DND-41 (cell line): Measurements from ENCODE around the gene CARMIL1.

Experiments
- ATAC-seq: fragments of 200-7000 bp; cut with Tn5 transposase; 3 replicates; pipeline ENCODE4 v1.9.1; 2021; ENCODE audit warnings: low read depth; ENCODE audit not compliant: insufficient read depth
- DNase-seq: peaks from one replicate; pipeline ENCODE4 v3.0.0-alpha.2; 2020
- H2AFZ ChIP-seq: 2 replicates; pipeline ENCODE4 v1.6.0; 2012; ENCODE audit warnings: low read depth, low read length
- H3K27ac ChIP-seq: 2 replicates; pipeline ENCODE4 v1.5.1; 2012; ENCODE audit warnings: low read length, inconsistent platforms
- H3K27me3 ChIP-seq: fragments of 200-600 bp; sonication (generic); 2 replicates; pipeline ENCODE4 v1.6.0; 2012; ENCODE audit warnings: low read length, mild to moderate bottlenecking, inconsistent platforms; ENCODE audit not compliant: insufficient read depth, poor library complexity
- H3K36me3 ChIP-seq: 2 replicates; pipeline ENCODE4 v1.5.1; 2012; ENCODE audit warnings: low read length, inconsistent platforms; ENCODE audit not compliant: insufficient read depth
- H3K4me1 ChIP-seq: 2 replicates; pipeline ENCODE4 v1.5.1; 2012; ENCODE audit warnings: mild to moderate bottlenecking, low read length; ENCODE audit not compliant: insufficient read depth
- H3K4me2 ChIP-seq: 2 replicates; pipeline ENCODE4 v1.6.0; 2012; ENCODE audit warnings: mild to moderate bottlenecking, moderate library complexity, low read length, inconsistent platforms; ENCODE audit not compliant: insufficient read depth
- H3K4me3 ChIP-seq, 2 experiments: fragments of 200-600 bp in 1 of 2; shearing (Covaris generic) in 1 of 2; 2 replicates each; pipeline ENCODE4 v1.5.1; 2012 to 2016; ENCODE audit warnings: inconsistent platforms in 2 of 2, low read length in 2 of 2, mild to moderate bottlenecking in 2 of 2, low read depth in 1 of 2, moderate library complexity in 1 of 2
- H3K79me2 ChIP-seq: 2 replicates; pipeline ENCODE4 v1.6.0; 2012; ENCODE audit warnings: low read length, inconsistent platforms; ENCODE audit not compliant: insufficient read depth
- H3K9ac ChIP-seq: 2 replicates; pipeline ENCODE4 v1.6.0; 2012; ENCODE audit warnings: low read depth, mild to moderate bottlenecking, inconsistent platforms, low read length, moderate library complexity
- H3K9me3 ChIP-seq: 2 replicates; pipeline ENCODE4 v1.5.1; 2012; ENCODE audit warnings: low read length, moderate library complexity, mild to moderate bottlenecking, inconsistent platforms; ENCODE audit not compliant: insufficient read depth, severe bottlenecking
- H4K20me1 ChIP-seq: 2 replicates; pipeline ENCODE4 v1.6.0; 2012; ENCODE audit warnings: low read length; ENCODE audit not compliant: insufficient read depth
- CTCF ChIP-seq: IDR thresholded peaks from 2 replicates; pipeline ENCODE4 v1.5.1; 2012; ENCODE audit warnings: borderline replicate concordance, low read length, moderate library complexity, mild to moderate bottlenecking; ENCODE audit not compliant: poor library complexity, severe bottlenecking; ENCODE audit errors: extremely low read depth
- EZH2 ChIP-seq: IDR thresholded peaks from 3 replicates; pipeline ENCODE4 v1.6.1; 2012; ENCODE audit warnings: borderline replicate concordance, low read depth, mild to moderate bottlenecking, moderate library complexity, low read length, inconsistent platforms; ENCODE audit not compliant: severe bottlenecking

CARMIL1 gene

GRCh38 chr6:25483943-25484342, 204.8 kb downstream of the CARMIL1 start:
- Histone ChIP-seq H3K27ac (no peak overlapping the region), H3K36me3 (no peaks in the 10 kb centered on the region), H3K27me3 (no peaks in the 10 kb centered on the region), H2AFZ (no peak overlapping the region), H3K4me1 (no peaks in the 10 kb centered on the region), H3K79me2 (no peaks in the 10 kb centered on the region), H3K4me3 (no peak overlapping the region), H3K9me3 (no peaks in the 10 kb centered on the region), H4K20me1 (no peaks in the 10 kb centered on the region), H3K9ac (no peak overlapping the region), H3K4me2 (no peak overlapping the region)
- ATAC-seq, result no peak
- no peak for TF ChIP-seq EZH2
- TF ChIP-seq CTCF, result no peak
- no peak for DNase-seq

GRCh38 chr6:25484900-25485299, 205.7 kb downstream of the CARMIL1 start:
- Histone ChIP-seq H3K4me1 (no peaks in the 10 kb centered on the region), H2AFZ (no peak overlapping the region), H3K9ac (no peak overlapping the region), H3K4me2 (no peak overlapping the region), H3K27ac (no peak overlapping the region), H3K36me3 (no peaks in the 10 kb centered on the region), H4K20me1 (no peaks in the 10 kb centered on the region), H3K27me3 (no peaks in the 10 kb centered on the region), H3K4me3 (no peak overlapping the region), H3K79me2 (no peaks in the 10 kb centered on the region), H3K9me3 (no peaks in the 10 kb centered on the region)
- TF ChIP-seq EZH2, result no peak
- TF ChIP-seq CTCF, result no peak
- DNase-seq (no peak), ATAC-seq (no peak)

GRCh38 chr6:25485821-25486534, 206.8 kb downstream of the CARMIL1 start:
- no peak overlapping the region for H3K4me2 ChIP-seq
- no peaks in the 10 kb centered on the region for H4K20me1 ChIP-seq
- no peaks in the 10 kb centered on the region for H3K27me3 ChIP-seq
- no peak overlapping the region for H2AFZ ChIP-seq
- no peak overlapping the region for H3K27ac ChIP-seq
- no peak overlapping the region for H3K9ac ChIP-seq
- H3K36me3 ChIP-seq, result no peaks in the 10 kb centered on the region
- no peak overlapping the region for H3K4me3 ChIP-seq
- H3K79me2 ChIP-seq, result no peaks in the 10 kb centered on the region
- ATAC-seq (no peak), DNase-seq (no peak)
- H3K4me1 ChIP-seq, result no peaks in the 10 kb centered on the region
- H3K9me3 ChIP-seq, result no peaks in the 10 kb centered on the region
- TF ChIP-seq EZH2, result no peak
- no peak for TF ChIP-seq CTCF

GRCh38 chr6:25486550-25486949, 207.4 kb downstream of the CARMIL1 start:
- Histone ChIP-seq H3K79me2 (no peaks in the 10 kb centered on the region), H3K27ac (no peak overlapping the region), H3K9ac (no peak overlapping the region), H3K4me1 (no peaks in the 10 kb centered on the region), H3K4me3 (no peak overlapping the region), H4K20me1 (no peaks in the 10 kb centered on the region), H3K27me3 (no peaks in the 10 kb centered on the region), H3K4me2 (no peak overlapping the region), H3K9me3 (no peaks in the 10 kb centered on the region), H3K36me3 (no peaks in the 10 kb centered on the region), H2AFZ (no peak overlapping the region)
- ATAC-seq (no peak), DNase-seq (no peak)
- TF ChIP-seq CTCF (no peak), EZH2 (no peak)
